ENCODE results near the gene ADAMTS12. TPM values are rescaled to one million over a fixed set of nuclear protein-coding genes. Genes with fewer than 3 reads are reported as not detected.

The ADAMTS12 gene
- total and polyA plus RNA-seq, 4 donors = 0.49 to 6.4 (median 2.3) TPM

DNA sequence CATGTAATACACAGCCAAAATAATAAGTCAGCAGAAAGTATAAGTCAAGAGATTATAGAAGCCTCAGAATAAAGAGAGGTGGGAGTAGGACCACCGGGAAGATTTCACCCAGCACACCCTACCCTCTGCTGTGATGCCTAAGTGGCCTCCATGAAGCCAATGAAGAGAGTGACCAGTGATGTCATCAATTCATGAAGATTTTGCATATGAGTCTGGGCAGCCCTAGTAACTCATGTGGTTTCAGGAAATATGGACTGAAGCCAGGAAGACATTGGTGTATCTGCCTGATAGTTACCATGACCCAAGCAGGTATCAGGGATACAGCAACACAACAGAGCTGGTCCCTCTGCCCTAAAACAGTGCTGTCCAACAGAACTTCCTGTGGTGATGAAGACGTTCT is 135.3 kb downstream of the ADAMTS12 start:
- Histone ChIP-seq H3K27ac (ENCODE audit: low read depth in 1 of 2, low read length in 2 of 2) (no peak overlapping the region), H3K4me3 (ENCODE audit: low read depth in 1 of 3, low read length in 3 of 3) (no peak overlapping the region), H3K9ac (ENCODE audit: low read depth in 1 of 2, low read length in 2 of 2) (no peak overlapping the region), H3K27me3 (ENCODE audit: control insufficient read depth in 4 of 4, insufficient read depth in 4 of 4, low read length in 3 of 4) (no peaks in the 10 kb centered on the region), H3K9me3 (ENCODE audit: control insufficient read depth in 4 of 4, low read length in 3 of 4) (no peaks in the 10 kb centered on the region), H3K4me1 (ENCODE audit: control insufficient read depth in 4 of 4, insufficient read depth in 4 of 4, low read length in 3 of 4) (no peaks in the 10 kb centered on the region), H3K36me3 (ENCODE audit: control insufficient read depth in 4 of 4, insufficient read depth in 3 of 4, low read depth in 1 of 4, low read length in 3 of 4) (no peaks in the 10 kb centered on the region)
- no peak for DNase-seq (ENCODE audit: low spot score)
- TF ChIP-seq RAD21 (IDR thresholded peaks at IDR 0.05) = no peak
- no peak for TF ChIP-seq NR2F2 (IDR thresholded peaks at IDR 0.05)
- TF ChIP-seq, protein P1, sequence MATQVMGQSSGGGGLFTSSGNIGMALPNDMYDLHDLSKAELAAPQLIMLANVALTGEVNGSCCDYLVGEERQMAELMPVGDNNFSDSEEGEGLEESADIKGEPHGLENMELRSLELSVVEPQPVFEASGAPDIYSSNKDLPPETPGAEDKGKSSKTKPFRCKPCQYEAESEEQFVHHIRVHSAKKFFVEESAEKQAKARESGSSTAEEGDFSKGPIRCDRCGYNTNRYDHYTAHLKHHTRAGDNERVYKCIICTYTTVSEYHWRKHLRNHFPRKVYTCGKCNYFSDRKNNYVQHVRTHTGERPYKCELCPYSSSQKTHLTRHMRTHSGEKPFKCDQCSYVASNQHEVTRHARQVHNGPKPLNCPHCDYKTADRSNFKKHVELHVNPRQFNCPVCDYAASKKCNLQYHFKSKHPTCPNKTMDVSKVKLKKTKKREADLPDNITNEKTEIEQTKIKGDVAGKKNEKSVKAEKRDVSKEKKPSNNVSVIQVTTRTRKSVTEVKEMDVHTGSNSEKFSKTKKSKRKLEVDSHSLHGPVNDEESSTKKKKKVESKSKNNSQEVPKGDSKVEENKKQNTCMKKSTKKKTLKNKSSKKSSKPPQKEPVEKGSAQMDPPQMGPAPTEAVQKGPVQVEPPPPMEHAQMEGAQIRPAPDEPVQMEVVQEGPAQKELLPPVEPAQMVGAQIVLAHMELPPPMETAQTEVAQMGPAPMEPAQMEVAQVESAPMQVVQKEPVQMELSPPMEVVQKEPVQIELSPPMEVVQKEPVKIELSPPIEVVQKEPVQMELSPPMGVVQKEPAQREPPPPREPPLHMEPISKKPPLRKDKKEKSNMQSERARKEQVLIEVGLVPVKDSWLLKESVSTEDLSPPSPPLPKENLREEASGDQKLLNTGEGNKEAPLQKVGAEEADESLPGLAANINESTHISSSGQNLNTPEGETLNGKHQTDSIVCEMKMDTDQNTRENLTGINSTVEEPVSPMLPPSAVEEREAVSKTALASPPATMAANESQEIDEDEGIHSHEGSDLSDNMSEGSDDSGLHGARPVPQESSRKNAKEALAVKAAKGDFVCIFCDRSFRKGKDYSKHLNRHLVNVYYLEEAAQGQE (IDR thresholded peaks at IDR 0.05) = no peak
- no peak for TF ChIP-seq JUND (IDR thresholded peaks at IDR 0.05)
- TF ChIP-seq FOXA2 (IDR thresholded peaks at IDR 0.05) = no peak
- TF ChIP-seq MAX (IDR thresholded peaks at IDR 0.05) = no peak
- no peak for TF ChIP-seq FOXA1 (IDR thresholded peaks at IDR 0.05)
- no peak for TF ChIP-seq HNF4A (conservative IDR thresholded peaks at IDR 0.05)
- no peak for TF ChIP-seq HNF4G (IDR thresholded peaks at IDR 0.05)
- TF ChIP-seq RXRA (IDR thresholded peaks at IDR 0.05) = no peak
- no peak for TF ChIP-seq ATF3 (IDR thresholded peaks at IDR 0.05)
- TF ChIP-seq, protein P2, sequence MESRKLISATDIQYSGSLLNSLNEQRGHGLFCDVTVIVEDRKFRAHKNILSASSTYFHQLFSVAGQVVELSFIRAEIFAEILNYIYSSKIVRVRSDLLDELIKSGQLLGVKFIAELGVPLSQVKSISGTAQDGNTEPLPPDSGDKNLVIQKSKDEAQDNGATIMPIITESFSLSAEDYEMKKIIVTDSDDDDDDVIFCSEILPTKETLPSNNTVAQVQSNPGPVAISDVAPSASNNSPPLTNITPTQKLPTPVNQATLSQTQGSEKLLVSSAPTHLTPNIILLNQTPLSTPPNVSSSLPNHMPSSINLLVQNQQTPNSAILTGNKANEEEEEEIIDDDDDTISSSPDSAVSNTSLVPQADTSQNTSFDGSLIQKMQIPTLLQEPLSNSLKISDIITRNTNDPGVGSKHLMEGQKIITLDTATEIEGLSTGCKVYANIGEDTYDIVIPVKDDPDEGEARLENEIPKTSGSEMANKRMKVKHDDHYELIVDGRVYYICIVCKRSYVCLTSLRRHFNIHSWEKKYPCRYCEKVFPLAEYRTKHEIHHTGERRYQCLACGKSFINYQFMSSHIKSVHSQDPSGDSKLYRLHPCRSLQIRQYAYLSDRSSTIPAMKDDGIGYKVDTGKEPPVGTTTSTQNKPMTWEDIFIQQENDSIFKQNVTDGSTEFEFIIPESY (IDR thresholded peaks at IDR 0.05) = no peak
- WGBS = 77% methylated on average over 2 of the region's 2 CpGs

DNA sequence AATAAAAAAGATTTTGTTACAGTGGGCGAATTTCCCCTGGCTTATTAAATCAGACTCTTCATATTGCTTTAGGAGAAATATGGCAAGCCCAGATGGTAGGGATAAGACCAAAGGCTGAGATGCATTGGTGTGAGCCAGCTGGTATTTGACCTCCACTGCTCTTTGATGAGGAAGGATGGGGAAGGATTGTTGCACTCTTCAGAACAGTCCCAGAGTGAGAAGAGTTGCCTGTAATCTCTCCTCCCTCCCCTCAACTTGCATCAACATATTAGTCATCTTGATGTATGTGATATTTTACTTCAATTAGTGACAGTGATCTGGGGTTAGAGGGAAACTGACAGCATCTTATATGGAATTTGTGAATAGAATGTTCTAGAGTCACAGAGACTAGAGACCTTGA is 136.6 kb downstream of the ADAMTS12 start:
- TF ChIP-seq EGR1 (IDR thresholded peaks at IDR 0.05; ENCODE audit: low read depth in 2 of 2) (no peak), CTCF (IDR thresholded peaks at IDR 0.05; ENCODE audit: low read depth, low read length, missing input control) (no peak), GABPA (IDR thresholded peaks at IDR 0.05 in 1 of 2, conservative IDR thresholded peaks at IDR 0.05 in 1 of 2) (no peak), FOXA2 (IDR thresholded peaks at IDR 0.05) (no peak), TAF1 (conservative IDR thresholded peaks at IDR 0.05) (no peak), ATF3 (IDR thresholded peaks at IDR 0.05) (no peak), SP1 (IDR thresholded peaks at IDR 0.05) (no peak), RXRA (IDR thresholded peaks at IDR 0.05) (no peak), HNF4G (IDR thresholded peaks at IDR 0.05) (no peak), YY1 (IDR thresholded peaks at IDR 0.05) (no peak), JUND (IDR thresholded peaks at IDR 0.05) (no peak), HNF4A (conservative IDR thresholded peaks at IDR 0.05) (no peak)
- TF ChIP-seq, protein P1 (IDR thresholded peaks at IDR 0.05) = no peak
- no peaks in the 10 kb centered on the region for H3K9me3 ChIP-seq (ENCODE audit: control insufficient read depth in 4 of 4, low read length in 3 of 4)
- H3K27ac ChIP-seq (ENCODE audit: low read depth in 1 of 2, low read length in 2 of 2) = no peak overlapping the region
- no peaks in the 10 kb centered on the region for H3K36me3 ChIP-seq (ENCODE audit: control insufficient read depth in 4 of 4, insufficient read depth in 3 of 4, low read depth in 1 of 4, low read length in 3 of 4)
- H3K4me1 ChIP-seq (ENCODE audit: control insufficient read depth in 4 of 4, insufficient read depth in 4 of 4, low read length in 3 of 4) = no peaks in the 10 kb centered on the region
- no peak overlapping the region for H3K4me3 ChIP-seq (ENCODE audit: low read depth in 1 of 3, low read length in 3 of 3)
- DNase-seq (ENCODE audit: low spot score) = no peak
- WGBS = 76% methylated on average over 1 of the region's 1 CpG
- H3K27me3 ChIP-seq (ENCODE audit: control insufficient read depth in 4 of 4, insufficient read depth in 4 of 4, low read length in 3 of 4) = no peaks in the 10 kb centered on the region
- no peak overlapping the region for H3K9ac ChIP-seq (ENCODE audit: low read depth in 1 of 2, low read length in 2 of 2)

All from liver (tissue), 9 donors.